CD4-positive, alpha-beta T cell treated with Interferon gamma for 1 hour (primary cell): ENCODE data around the gene ERC1.
"Not testable (repeated sequence)": the region's sequence is repeated elsewhere in the genome, so short reads cannot be mapped to it uniquely, and the experiment has no call there.

Experiments
- DNase-seq: peaks from one replicate; pipeline ENCODE4 v3.0.0-alpha.2; 2020

ERC1 gene

GRCh38 chr12:1329784-1330476, 338.9 kb downstream of the ERC1 start:
- DNase-seq, result no peak

- DNase-seq, result no peak
Measured at GRCh38 chr12:1330477-1330827, 339.4 kb downstream of the ERC1 start.

GRCh38 chr12:1332327-1332726, 341.3 kb downstream of the ERC1 start:
- DNase-seq, result no peak

GRCh38 chr12:1338483-1339177, 347.6 kb downstream of the ERC1 start:
- no peak for DNase-seq

GRCh38 chr12:1339178-1339541, 348.1 kb downstream of the ERC1 start:
- DNase-seq, result not testable (repeated sequence)

GRCh38 chr12:1339618-1340319, 348.7 kb downstream of the ERC1 start:
- DNase-seq, result no peak

GRCh38 chr12:1341270-1341669, 350.2 kb downstream of the ERC1 start:
- not testable (repeated sequence) for DNase-seq

- no peak for DNase-seq
Measured at GRCh38 chr12:1343422-1343821, 352.4 kb downstream of the ERC1 start.

- DNase-seq, result no peak
Measured at GRCh38 chr12:1344245-1344644, 353.2 kb downstream of the ERC1 start.

GRCh38 chr12:1346126-1346525, 355.1 kb downstream of the ERC1 start:
- DNase-seq, result no peak

- no peak for DNase-seq
Measured at GRCh38 chr12:1347294-1347693, 356.3 kb downstream of the ERC1 start.

- DNase-seq, result no peak
Measured at GRCh38 chr12:1348606-1349005, 357.6 kb downstream of the ERC1 start.

GRCh38 chr12:1350055-1350933, 359.3 kb downstream of the ERC1 start:
- no peak for DNase-seq

- no peak for DNase-seq
Measured at GRCh38 chr12:1350934-1351240, 359.9 kb downstream of the ERC1 start.

GRCh38 chr12:1351926-1352325, 360.9 kb downstream of the ERC1 start:
- DNase-seq, result no peak

- no peak for DNase-seq
Measured at GRCh38 chr12:1353451-1353850, 362.4 kb downstream of the ERC1 start.

- no peak for DNase-seq
Measured at GRCh38 chr12:1355396-1355795, 364.4 kb downstream of the ERC1 start.

GRCh38 chr12:1355871-1356270, 364.8 kb downstream of the ERC1 start:
- DNase-seq, result not testable (repeated sequence)

GRCh38 chr12:1356285-1356684, 365.3 kb downstream of the ERC1 start:
- no peak for DNase-seq

- no peak for DNase-seq
Measured at GRCh38 chr12:1357171-1357570, 366.1 kb downstream of the ERC1 start.

GRCh38 chr12:1357711-1358110, 366.7 kb downstream of the ERC1 start:
- DNase-seq, result no peak

- no peak for DNase-seq
Measured at GRCh38 chr12:1360441-1361210, 369.6 kb downstream of the ERC1 start.
